22Rv1 (cell line): ENCODE measurements around the gene VAT1.

Source experiments
- H3K27ac ChIP-seq: fragments of 450-650 bp; 2 replicates; pipeline ENCODE4 v1.5.1; 2017
- ZFX ChIP-seq: fragments of 450-650 bp; IDR thresholded peaks from 2 replicates; pipeline ENCODE4 v1.6.1; 2017; ENCODE audit warnings: antibody characterized with exemption, borderline replicate concordance
- TF ChIP-seq, protein P1 (sequence below): fragments of 450-650 bp; IDR thresholded peaks from 2 replicates; pipeline ENCODE4 v1.5.1; 2017; ENCODE audit warnings: mild to moderate bottlenecking

Gene VAT1

GRCh38 chr17:43025766-43026537 lies 3.8 kb upstream of the VAT1 start:
- TF ChIP-seq, protein P1, sequence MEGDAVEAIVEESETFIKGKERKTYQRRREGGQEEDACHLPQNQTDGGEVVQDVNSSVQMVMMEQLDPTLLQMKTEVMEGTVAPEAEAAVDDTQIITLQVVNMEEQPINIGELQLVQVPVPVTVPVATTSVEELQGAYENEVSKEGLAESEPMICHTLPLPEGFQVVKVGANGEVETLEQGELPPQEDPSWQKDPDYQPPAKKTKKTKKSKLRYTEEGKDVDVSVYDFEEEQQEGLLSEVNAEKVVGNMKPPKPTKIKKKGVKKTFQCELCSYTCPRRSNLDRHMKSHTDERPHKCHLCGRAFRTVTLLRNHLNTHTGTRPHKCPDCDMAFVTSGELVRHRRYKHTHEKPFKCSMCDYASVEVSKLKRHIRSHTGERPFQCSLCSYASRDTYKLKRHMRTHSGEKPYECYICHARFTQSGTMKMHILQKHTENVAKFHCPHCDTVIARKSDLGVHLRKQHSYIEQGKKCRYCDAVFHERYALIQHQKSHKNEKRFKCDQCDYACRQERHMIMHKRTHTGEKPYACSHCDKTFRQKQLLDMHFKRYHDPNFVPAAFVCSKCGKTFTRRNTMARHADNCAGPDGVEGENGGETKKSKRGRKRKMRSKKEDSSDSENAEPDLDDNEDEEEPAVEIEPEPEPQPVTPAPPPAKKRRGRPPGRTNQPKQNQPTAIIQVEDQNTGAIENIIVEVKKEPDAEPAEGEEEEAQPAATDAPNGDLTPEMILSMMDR = no peak
- no peak overlapping the region for H3K27ac ChIP-seq

DNA sequence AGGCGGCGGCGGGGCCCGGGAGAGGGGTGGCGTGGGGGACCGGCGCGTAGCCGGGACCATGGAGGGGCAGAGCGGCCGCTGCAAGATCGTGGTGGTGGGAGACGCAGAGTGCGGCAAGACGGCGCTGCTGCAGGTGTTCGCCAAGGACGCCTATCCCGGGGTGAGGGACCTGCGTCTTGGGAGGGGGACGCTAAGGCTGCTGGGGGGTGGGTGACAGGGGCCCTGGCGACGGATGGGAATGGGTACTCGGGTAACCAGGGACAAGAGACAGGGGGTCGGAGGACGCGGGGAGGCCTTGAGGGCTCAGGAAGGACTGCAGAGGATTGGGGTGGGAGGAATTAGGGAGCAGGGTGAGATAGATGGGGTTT lies 3.1 kb upstream of the VAT1 start:
- H3K27ac ChIP-seq = peak overlapping the region; percentile 72; the same call in 1 of the 2 replicates
- no peak for TF ChIP-seq ZFX
- TF ChIP-seq, protein P1 = no peak

GRCh38 chr17:43024407-43025289 lies 2.5 kb upstream of the VAT1 start, which contains the start of gene RND2:
Gene RND2 (plus strand): TSS chr17:43025231. CDS start chr17:43025348, 117 bp downstream.
- H3K27ac ChIP-seq = peak within 1 kb of the TSS; percentile 72
- TF ChIP-seq, protein P1 = peak; percentile 44
- no peak for TF ChIP-seq ZFX

DNA sequence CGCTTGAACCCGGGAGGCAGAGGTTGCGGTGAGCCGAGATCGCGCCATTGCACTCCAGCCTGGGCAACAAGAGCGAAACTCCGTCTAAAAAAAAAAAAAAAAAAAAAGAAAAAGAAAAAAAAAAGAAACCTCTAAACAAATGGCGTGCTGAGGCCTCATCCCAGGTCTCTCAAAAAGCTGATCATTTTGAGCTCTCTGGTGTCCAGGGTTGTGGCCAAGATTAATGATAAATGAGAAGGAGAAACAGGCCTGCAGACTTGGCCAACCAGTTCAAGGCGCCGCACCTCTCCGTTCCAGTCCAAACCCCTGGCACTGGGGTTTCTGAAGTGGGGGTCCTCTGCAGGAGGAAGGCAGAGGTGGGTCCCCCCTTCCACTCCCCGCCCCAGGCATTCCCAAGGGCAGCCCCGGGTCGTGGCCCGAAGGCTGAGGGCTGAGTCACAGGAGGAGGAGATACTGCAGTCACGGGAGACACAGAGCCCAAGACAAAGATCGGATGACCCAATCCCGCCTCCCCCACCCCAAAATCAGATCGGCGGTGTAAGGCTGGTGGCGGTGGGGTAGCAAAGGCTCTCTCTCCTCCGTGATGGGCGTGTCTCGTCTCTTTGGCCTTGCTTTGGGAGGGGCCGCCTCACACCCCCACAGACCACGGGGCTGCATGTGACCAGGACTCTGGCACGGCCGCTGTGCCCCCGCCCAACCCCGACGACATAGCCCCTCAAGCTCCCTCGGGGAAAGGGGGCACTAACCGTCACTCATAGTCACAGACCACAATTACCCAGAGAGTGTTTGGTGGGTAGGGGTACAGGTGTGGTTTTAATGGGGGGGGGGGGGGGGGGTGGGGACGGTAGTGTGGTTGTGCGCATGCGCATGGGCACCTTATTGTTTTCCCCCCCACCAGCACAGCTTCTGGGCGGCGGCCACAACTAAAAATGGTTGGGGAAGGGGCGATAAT lies 1.1 kb downstream of the VAT1 start:
- TF ChIP-seq, protein P1 = no peak
- no peak for TF ChIP-seq ZFX
- peak overlapping the region; percentile 64 for H3K27ac ChIP-seq

DNA sequence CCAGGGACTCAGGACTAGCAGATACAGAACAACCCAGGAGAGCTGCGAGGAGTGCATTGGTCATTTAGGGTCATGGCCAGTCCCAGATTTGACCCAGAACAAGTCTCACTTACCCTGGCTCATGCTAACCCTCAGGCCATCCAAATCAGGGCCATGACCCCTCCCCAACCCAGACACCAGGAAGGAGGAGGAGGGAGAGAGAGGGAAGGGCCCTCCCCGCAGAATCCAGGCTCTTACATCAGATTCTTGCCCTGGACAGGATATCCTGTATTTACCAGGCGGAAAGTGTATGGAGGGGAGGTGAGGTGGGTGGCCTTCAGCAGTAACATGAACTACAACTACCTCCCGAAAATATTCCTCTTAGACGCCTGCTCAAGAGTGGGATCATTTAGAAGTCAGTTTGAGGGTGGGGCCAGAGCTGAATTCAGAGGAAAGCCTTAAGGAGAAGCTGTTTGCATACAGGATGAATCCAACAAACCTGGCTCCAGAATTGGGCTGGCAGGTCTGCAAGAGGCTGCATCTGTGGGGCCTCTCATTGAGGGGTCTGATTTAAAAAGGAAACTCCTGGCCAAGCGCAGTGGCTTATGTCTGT lies 2.1 kb downstream of the VAT1 start:
- TF ChIP-seq, protein P1 = no peak
- TF ChIP-seq ZFX = no peak
- peak overlapping the region; percentile 8; the same call in 1 of the 2 replicates for H3K27ac ChIP-seq

DNA sequence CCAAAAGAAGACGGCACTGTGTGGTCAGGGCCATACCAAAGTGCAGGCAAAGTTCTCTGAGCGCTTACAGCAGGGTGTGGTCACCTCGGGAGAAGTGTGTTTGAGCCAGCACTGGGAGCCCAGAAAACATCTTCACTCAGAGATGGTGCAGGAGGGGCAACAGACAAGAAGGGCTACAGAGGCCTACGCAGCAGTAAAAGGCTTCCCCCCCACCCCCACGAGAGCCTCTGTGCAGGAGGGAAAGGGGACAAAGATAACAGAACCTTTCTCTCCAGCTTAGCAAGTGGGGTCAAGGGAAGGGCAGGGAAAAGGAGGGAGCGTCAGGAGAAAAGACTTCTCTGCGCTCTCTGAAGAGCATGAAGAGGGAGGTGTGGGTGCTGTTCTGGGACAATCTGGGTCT lies 2.8 kb downstream of the VAT1 start:
- H3K27ac ChIP-seq = no peak overlapping the region
- TF ChIP-seq, protein P1 = no peak
- no peak for TF ChIP-seq ZFX
